WTC11 (cell line): ENCODE data around the gene ELAPOR1. TPM values are rescaled to one million over a fixed set of nuclear protein-coding genes. Genes with fewer than 3 reads are reported as not detected.
A peak's percentile ranks its signal among the peaks of the same experiment; 100 is the strongest.

ENCODE experiments used
- ATAC-seq: fragments of 200-7000 bp; cut with Tn5 transposase; 2 replicates; pipeline ENCODE4 v1.10.0; 2021; ENCODE audit warnings: mild to moderate bottlenecking, moderate library complexity
- CTCF ChIA-PET: fragments of 300-600 bp; sonication (Branson Sonifier 250); formaldehyde crosslinking; loops from one replicate; lab custom pipeline; 2021; ENCODE audit warnings: antibody characterized with exemption; lab: Charles Lee
- POLR2A ChIA-PET: fragments of 350-600 bp; sonication (Branson Sonifier 250); formaldehyde crosslinking; loops from one replicate; lab custom pipeline; 2021; ENCODE audit warnings: antibody characterized with exemption; lab: Charles Lee
- DNase-seq: peaks from one replicate; pipeline ENCODE4 v3.0.0; 2021; ENCODE audit warnings: low spot score
- H3K27ac Mint-ChIP-seq: 2 replicates; pipeline ENCODE4 v1.8.0; 2021; ENCODE audit warnings: mixed read lengths
- H3K27me3 Mint-ChIP-seq: 2 replicates; pipeline ENCODE4 v1.8.0; 2021; ENCODE audit warnings: low read depth, mild to moderate bottlenecking, moderate library complexity, mixed read lengths
- H3K36me3 Mint-ChIP-seq: 2 replicates; pipeline ENCODE4 v1.8.0; 2021; ENCODE audit warnings: mixed read lengths
- H3K4me1 Mint-ChIP-seq: 2 replicates; pipeline ENCODE4 v1.8.0; 2022; ENCODE audit warnings: mixed read lengths
- H3K4me3 Mint-ChIP-seq: 2 replicates; pipeline ENCODE4 v1.8.0; 2021; ENCODE audit warnings: mild to moderate bottlenecking, moderate library complexity, mixed read lengths
- H3K9me3 Mint-ChIP-seq: 2 replicates; pipeline ENCODE4 v1.8.0; 2021; ENCODE audit warnings: mixed read lengths
- CREB1 ChIP-seq: sonication (generic); formaldehyde crosslinking; IDR thresholded peaks from 2 replicates; pipeline ENCODE4 v1.8.0; 2023; ENCODE audit warnings: mild to moderate bottlenecking, missing genetic modification reagents
- FOXP1 ChIP-seq: sonication (generic); formaldehyde crosslinking; IDR thresholded peaks from 2 replicates; pipeline ENCODE4 v1.8.0; 2022; ENCODE audit warnings: missing genetic modification reagents, mild to moderate bottlenecking, moderate library complexity, borderline replicate concordance
- FOXP4 ChIP-seq: sonication (generic); formaldehyde crosslinking; IDR thresholded peaks from 2 replicates; pipeline ENCODE4 v1.8.0; 2022; ENCODE audit warnings: mild to moderate bottlenecking, missing genetic modification reagents
- HMGA2 ChIP-seq: fragments of 250-450 bp; sonication (Bioruptor Pico); IDR thresholded peaks from 2 replicates; pipeline ENCODE4 v1.4.0; 2021; ENCODE audit warnings: mild to moderate bottlenecking, moderate library complexity
- KAT7 ChIP-seq: sonication (generic); formaldehyde crosslinking; IDR thresholded peaks from 2 replicates; pipeline ENCODE4 v1.8.1; 2023; ENCODE audit warnings: missing genetic modification reagents, mild to moderate bottlenecking, borderline replicate concordance
- NFYB ChIP-seq: sonication (generic); formaldehyde crosslinking; conservative IDR thresholded peaks from 2 replicates; pipeline ENCODE4 v1.8.0; 2022; ENCODE audit warnings: low read depth, missing genetic modification reagents
- NR3C1 ChIP-seq: sonication (generic); formaldehyde crosslinking; conservative IDR thresholded peaks from 2 replicates; pipeline ENCODE4 v1.8.1; 2023; ENCODE audit warnings: low read depth, mild to moderate bottlenecking, missing genetic modification reagents
- PREB ChIP-seq: sonication (generic); formaldehyde crosslinking; IDR thresholded peaks from 2 replicates; pipeline ENCODE4 v1.8.1; 2022; ENCODE audit warnings: mild to moderate bottlenecking, missing genetic modification reagents, moderate library complexity, borderline replicate concordance
- SMAD3 ChIP-seq: sonication (generic); formaldehyde crosslinking; IDR thresholded peaks from 2 replicates; pipeline ENCODE4 v1.8.0; 2022; ENCODE audit warnings: missing genetic modification reagents, mild to moderate bottlenecking, borderline replicate concordance
- ZNF263 ChIP-seq: sonication (generic); formaldehyde crosslinking; IDR thresholded peaks from 2 replicates; pipeline ENCODE4 v1.8.1; 2022; ENCODE audit warnings: low read depth, mild to moderate bottlenecking, moderate library complexity, missing genetic modification reagents
- ZNF423 ChIP-seq: fragments of 250-450 bp; sonication (Bioruptor Pico); IDR thresholded peaks from 2 replicates; pipeline ENCODE4 v2.1.2; 2022; ENCODE audit warnings: mild to moderate bottlenecking, moderate library complexity
- total RNA-seq: library from RNA; stranded (reverse); gene quantifications from 3 replicates; pipeline ENCODE4 v1.2.3, GENCODE V29; 2021
- TF ChIP-seq, protein P1 (sequence below): sonication (generic); formaldehyde crosslinking; conservative IDR thresholded peaks from 2 replicates; pipeline ENCODE4 v1.8.1; 2023; ENCODE audit warnings: mild to moderate bottlenecking, low read depth, missing genetic modification reagents, moderate library complexity
- TF ChIP-seq, protein P2 (sequence below): sonication (generic); formaldehyde crosslinking; IDR thresholded peaks from 2 replicates; pipeline ENCODE4 v1.8.1; 2022; ENCODE audit warnings: mild to moderate bottlenecking, moderate library complexity, missing genetic modification reagents
- TF ChIP-seq, protein P3 (sequence below): fragments of 250-450 bp; sonication (Bioruptor Pico); conservative IDR thresholded peaks from 2 replicates; pipeline ENCODE4 v1.9.0; 2021; ENCODE audit warnings: mild to moderate bottlenecking

ELAPOR1 gene
- total RNA-seq, 1 experiment from 2014 or later: 1.1 TPM

DNA sequence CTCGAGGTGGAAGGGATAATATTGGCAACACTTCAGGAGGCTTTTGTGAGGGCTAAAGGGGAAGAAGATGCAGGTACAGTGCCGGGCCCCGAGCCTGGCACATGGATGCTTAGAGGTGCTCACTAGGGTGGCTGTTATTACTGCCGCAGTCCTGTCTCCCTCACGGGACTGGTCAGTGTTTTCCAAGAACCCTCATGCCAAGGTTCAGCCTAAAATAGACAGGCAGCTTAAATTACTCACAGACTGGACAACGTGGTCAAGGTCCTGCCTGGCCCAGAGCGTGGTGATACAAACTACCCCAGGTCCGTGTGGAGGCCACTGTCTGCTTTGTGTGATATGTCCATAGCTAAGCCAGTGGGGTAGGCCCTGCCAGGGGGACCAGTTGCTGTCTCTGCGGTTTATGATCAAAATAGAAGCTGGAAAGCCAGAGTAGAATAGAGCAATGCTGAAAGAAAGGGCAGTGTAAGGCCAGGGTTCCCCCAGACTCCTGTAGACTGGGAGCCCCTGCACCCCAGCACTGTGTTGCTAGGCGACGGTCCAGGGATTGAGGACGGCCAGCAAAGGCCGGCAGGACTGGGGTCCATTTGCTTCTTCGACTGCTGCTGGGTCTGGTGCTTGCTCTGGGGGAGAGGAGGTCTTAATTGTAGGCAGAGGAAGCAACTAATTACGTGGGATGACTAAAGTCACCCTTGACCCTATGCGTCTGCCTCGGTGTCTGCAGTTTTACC is 36.1 kb downstream of the ELAPOR1 start:
- H3K27ac Mint-ChIP-seq: no peak overlapping the region
- no peaks in the 10 kb centered on the region; the same call in 1 of the 2 replicates for H3K27me3 Mint-ChIP-seq
- ATAC-seq: no peak
- no peak for DNase-seq
- no peak for TF ChIP-seq PREB (CRISPR knock-in tag)
- TF ChIP-seq NR3C1 (CRISPR knock-in tag): no peak
- no peak for TF ChIP-seq NFYB (CRISPR knock-in tag)
- no peak for TF ChIP-seq HMGA2 (CRISPR knock-in tag)
- TF ChIP-seq, protein P1, sequence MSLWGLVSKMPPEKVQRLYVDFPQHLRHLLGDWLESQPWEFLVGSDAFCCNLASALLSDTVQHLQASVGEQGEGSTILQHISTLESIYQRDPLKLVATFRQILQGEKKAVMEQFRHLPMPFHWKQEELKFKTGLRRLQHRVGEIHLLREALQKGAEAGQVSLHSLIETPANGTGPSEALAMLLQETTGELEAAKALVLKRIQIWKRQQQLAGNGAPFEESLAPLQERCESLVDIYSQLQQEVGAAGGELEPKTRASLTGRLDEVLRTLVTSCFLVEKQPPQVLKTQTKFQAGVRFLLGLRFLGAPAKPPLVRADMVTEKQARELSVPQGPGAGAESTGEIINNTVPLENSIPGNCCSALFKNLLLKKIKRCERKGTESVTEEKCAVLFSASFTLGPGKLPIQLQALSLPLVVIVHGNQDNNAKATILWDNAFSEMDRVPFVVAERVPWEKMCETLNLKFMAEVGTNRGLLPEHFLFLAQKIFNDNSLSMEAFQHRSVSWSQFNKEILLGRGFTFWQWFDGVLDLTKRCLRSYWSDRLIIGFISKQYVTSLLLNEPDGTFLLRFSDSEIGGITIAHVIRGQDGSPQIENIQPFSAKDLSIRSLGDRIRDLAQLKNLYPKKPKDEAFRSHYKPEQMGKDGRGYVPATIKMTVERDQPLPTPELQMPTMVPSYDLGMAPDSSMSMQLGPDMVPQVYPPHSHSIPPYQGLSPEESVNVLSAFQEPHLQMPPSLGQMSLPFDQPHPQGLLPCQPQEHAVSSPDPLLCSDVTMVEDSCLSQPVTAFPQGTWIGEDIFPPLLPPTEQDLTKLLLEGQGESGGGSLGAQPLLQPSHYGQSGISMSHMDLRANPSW (CRISPR knock-in tag): no peak
- no peak for TF ChIP-seq ZNF423 (CRISPR knock-in tag)
- TF ChIP-seq, protein P2, sequence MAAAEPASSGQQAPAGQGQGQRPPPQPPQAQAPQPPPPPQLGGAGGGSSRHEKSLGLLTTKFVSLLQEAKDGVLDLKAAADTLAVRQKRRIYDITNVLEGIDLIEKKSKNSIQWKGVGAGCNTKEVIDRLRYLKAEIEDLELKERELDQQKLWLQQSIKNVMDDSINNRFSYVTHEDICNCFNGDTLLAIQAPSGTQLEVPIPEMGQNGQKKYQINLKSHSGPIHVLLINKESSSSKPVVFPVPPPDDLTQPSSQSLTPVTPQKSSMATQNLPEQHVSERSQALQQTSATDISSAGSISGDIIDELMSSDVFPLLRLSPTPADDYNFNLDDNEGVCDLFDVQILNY (CRISPR knock-in tag): no peak
- H3K9me3 Mint-ChIP-seq: no peaks in the 10 kb centered on the region
- H3K36me3 Mint-ChIP-seq: no peaks in the 10 kb centered on the region
- no peak overlapping the region for H3K4me3 Mint-ChIP-seq
- H3K4me1 Mint-ChIP-seq: peaks cover 7% of the 10 kb centered on the region
- ChIA-PET POLR2A (no interaction called here), CTCF (interaction anchor here (1.2 to 2.0 kb wide), 4 partner anchors 41 to 490 kb away, joined by 3 to 5 read pairs (median 4); no protein-coding TSS in a partner anchor)

DNA sequence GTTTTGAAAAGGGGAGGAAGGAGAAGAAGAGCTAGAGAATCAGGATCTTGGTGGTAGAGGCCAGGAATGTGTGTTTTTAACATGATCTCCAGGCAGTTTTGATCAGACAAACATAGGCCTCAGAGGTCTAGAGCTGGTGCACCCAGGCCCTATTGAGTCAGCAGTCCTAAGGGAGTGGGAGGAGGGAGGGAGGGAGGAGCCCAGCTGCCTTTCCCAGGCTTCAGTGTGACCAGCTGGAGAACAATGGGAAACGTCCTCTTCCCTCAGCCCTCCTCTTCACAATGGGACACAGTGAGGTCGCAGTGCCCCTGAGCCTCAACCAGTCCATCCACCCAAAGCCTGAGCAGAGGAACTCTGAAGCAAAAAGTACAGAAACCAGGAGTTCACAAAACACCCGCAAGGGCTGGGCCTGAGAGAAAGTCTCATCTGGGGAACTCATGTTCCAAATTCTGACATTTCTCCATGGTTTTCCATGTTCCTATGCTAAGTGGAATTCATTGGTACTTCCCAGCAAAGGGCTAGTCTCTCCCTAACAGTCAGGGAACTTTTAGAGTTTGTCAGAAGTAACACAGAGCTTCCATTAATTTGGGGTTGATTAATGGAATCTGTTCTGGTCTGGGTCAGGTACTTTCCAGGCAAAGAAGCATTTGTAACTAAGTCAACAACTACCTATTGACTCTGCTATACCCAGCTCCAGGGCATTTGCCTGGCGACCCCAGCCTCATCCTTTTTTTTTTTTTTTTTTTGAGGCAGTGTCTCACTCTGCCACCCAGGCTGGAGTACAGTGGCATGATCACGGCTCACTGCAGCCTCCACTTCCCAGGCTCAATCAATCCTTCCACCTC is 37.5 kb downstream of the ELAPOR1 start:
- H3K4me3 Mint-ChIP-seq: no peak overlapping the region

GRCh38 chr1:109152196-109152595 is 38.3 kb downstream of the ELAPOR1 start:
- H3K4me1 Mint-ChIP-seq: peaks cover 7% of the 10 kb centered on the region
- no peak overlapping the region for H3K4me3 Mint-ChIP-seq
- H3K9me3 Mint-ChIP-seq: no peaks in the 10 kb centered on the region
- no peaks in the 10 kb centered on the region for H3K36me3 Mint-ChIP-seq
- POLR2A ChIA-PET: no interaction called here
- H3K27ac Mint-ChIP-seq: no peak overlapping the region
- no peaks in the 10 kb centered on the region for H3K27me3 Mint-ChIP-seq
- CTCF ChIA-PET: no interaction called here
- ATAC-seq (no peak), DNase-seq (no peak)
- TF ChIP-seq KAT7 (CRISPR knock-in tag) (no peak), FOXP4 (CRISPR knock-in tag) (no peak), NR3C1 (CRISPR knock-in tag) (no peak), FOXP1 (CRISPR knock-in tag) (no peak), ZNF263 (CRISPR knock-in tag) (no peak), SMAD3 (no peak), CREB1 (CRISPR knock-in tag) (no peak)
- TF ChIP-seq, protein P3, sequence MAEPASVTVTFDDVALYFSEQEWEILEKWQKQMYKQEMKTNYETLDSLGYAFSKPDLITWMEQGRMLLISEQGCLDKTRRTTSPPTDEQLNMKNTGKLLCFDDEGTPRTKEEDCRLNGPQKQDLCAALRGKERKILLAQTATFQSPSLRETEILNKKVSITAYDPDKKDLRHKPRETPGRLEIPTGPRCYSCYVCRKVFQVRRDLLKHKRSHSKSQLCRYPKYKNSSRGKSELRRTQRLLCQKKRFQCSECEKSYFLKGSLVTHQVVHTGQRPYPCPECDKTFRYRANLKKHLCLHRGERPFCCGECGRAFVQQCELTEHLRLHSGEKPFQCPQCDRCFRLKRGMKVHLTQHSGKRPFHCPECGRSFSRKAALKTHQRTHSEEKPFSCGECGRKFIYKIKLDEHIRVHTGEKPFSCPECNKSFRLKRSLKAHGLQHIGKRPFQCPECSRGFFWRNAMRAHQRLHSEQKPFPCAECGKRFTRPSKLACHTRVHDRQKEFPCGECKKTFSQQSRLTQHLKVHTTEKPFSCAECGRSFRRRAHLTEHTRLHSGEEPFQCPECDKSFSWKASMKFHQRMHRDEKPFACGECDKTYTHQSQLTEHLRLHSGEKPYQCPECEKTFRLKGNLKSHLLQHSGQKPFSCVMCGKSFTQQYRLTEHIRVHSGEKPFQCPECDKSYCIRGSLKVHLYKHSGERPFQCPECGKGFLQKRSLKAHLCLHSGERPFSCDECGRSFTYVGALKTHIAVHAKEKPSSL (CRISPR knock-in tag): no peak

More for the DNA sequence above, 37.5 kb downstream of the ELAPOR1 start:
- Mint-ChIP-seq H3K27ac (no peak overlapping the region), H3K36me3 (no peaks in the 10 kb centered on the region), H3K4me1 (peaks cover 7% of the 10 kb centered on the region), H3K27me3 (no peaks in the 10 kb centered on the region), H3K9me3 (no peaks in the 10 kb centered on the region)
- ChIA-PET POLR2A (no interaction called here), CTCF (interaction anchor here (0.6 to 1.3 kb wide), 4 partner anchors 38 to 88 kb away, joined by 3 to 4 read pairs (median 4); a partner anchor contains a TSS)
- ATAC-seq: peak; percentile 93
- TF ChIP-seq, protein P2 (CRISPR knock-in tag): no peak
- TF ChIP-seq KAT7 (CRISPR knock-in tag) (no peak), ZNF263 (CRISPR knock-in tag) (peak; percentile 93)
- DNase-seq: peak; percentile 42
